Posterior cingulate gyrus (tissue), 11 donors: ENCODE results near the gene PRR7.
"Not testable (repeated sequence)": the region's sequence is repeated elsewhere in the genome, so short reads cannot be mapped to it uniquely, and the experiment has no call there.

ENCODE experiments used
- DNase-seq, 10 donors: peaks; one replicate each; pipeline versions ENCODE4 v3.0.0 to v3.0.0-alpha.2; 2020 to 2021; ENCODE audit warnings: mixed read lengths in 3 of 10
- intact Hi-C: fragments of 100-400 bp; cut with DNase I; formaldehyde crosslinking; loops from one replicate; pipeline ENCODE4 v1.15.1; 2023

PRR7 gene

DNA sequence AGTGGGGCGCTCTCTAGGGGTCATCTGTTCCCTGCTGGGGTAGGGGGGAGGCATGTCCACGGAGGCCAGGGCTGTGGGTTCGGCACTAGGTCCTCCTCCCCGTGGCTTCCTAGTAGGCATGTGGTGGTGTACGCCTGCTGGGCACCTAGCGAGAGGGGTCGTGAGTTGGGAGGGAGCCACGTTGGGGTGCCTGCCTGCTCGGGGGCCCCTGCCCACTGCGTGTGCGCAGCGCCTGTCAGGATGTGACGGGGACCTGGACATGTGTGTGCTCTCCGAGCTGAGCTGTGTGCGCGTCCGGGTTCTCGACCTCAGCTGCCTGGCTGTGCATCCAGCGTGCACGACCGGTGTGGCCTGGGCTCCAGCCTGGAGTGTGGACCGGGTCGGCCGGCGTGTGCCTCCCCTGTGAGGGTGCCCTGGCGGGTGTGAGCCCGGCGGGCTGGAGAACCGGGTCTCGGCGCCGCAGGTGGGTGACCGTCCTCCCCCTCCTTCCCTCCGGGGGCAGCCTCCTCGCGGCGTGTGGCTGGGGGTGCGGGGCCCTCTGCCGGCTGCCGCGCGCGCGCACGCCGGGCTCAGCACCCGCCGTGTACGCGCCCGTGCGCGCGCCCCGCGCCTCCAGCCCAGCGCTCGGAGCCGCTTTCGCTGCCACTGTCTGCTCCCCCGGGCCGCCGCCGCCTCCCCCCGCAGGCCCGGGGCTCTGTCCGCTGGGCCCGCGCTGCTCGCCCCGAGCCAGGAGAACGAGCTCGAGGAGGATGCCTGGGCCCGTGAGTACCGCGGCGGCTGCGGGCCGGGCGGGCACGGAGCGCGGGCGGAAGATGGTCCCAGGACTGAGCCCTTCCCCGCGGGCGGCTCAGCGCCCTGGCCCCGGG lies at the start of gene PRR7:
PRR7 (plus strand) TSS at position 615 of the 866 bp plus-strand sequence. CDS start 8,254 bp downstream, outside the sequence.
- DNase-seq = peak in 9 of 10 donors; percentile 59 to 97 (median 76)
- intact Hi-C loops = loop anchor here (2.0 to 5.0 kb wide), 2 partner anchors 44 to 314 kb away; partner anchors contain the start of gene NSD1

GRCh38 chr5:177397875-177398390 lies 48.7 kb upstream of the PRR7 start:
- DNase-seq = no peak
- intact Hi-C loops = no loop called here

DNA sequence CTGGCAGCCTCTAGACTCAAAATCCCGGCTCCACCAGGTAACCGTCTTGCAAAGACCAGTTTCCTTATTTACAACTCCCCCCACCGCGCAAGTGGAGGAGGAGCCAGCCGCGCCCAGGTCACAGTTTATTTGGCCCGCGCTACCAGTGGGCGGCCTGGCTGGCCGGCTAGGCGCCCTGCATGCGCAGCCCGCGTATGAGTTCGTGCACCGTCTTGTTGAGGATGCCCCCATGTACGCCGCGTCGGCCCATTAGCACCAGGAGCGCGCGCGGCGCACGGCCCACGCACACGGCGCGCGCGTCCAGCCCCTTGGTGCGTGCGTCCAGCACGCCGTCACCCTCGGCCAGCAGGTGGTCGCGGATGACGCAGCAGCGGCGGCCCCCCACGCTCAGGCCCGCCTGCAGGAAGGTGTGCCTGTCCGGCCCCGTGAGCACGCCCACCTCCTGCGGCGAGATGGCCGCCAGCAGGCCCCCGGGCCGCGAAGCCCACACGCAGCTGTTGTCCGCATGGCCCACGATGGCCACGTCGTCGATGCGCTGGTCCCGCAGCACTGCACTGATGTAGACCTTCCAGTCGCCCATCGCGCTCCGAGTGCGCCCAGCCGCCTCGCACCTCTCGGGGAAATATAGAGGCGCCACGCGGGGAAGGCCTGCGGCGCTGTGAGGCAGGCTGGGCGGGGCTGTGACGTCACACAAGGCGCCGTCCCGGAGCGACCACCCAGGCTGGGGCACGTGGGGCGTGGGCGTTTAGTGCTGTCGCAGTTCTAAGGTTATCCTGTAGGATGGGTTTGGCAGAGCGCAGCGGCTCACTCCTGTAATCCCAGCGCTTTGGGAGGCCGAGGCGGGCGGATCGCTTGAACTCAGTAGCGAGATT lies 46.4 kb upstream of the PRR7 start, which contains the start of gene PFN3:
PFN3 (minus strand) TSS at position 665 of the 872 bp plus-strand sequence; CDS start at position 580, 85 bp downstream.
- intact Hi-C loops = loop anchor here (5.0 kb wide), 1 partner anchor 97 kb away; the partner anchor contains the start of gene PDLIM7
- DNase-seq = peak in 2 of 10 donors; percentile 76 to 79

DNA sequence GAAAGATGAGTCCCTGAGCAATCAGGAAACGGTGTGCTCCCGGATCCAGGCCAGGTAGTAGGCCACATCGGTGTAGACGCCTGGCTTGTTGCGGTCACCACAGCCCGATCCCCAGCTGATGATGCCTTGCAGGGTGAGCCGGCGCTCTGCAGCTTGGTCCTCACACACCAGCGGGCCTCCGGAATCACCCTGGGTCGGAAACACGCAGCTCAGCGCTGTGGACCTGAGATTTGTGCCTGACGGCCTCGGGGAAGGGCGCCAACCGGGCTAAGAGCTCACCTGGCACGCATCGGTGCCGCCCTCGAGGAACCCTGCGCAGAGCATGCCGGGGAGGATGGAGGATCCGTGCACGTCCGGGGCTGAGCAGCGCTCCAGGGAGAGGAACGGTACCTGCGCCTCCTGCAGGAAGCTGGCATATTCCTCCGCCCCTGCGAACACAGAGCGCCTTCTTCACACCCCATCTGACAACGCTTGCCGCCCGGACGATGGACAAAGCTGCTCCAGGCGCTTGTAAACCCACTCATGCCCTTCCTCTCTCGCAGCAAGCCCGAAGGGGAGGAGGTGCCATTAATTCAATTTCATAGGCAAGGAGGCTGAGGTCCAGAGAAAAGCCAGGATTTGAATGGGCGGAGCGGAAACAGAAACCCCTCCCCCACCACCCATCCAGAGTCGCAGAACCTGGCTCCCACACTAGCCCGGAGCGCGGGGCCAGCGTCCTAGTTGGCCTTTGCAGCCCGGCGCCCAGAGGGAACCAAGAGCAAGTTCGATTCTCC lies 44.2 kb upstream of the PRR7 start:
- intact Hi-C loops = loop anchor here (2.0 to 5.0 kb wide), 2 partner anchors 44 to 95 kb away; partner anchors contain the start of genes PDLIM7 and PRR7
- DNase-seq = peak in 9 of 10 donors; percentile 23 to 94 (median 64)

- peak in 3 of 10 donors; percentile 35 to 82 (median 76) for DNase-seq
- intact Hi-C loops = loop anchor here (2.0 to 5.0 kb wide), 2 partner anchors 44 to 94 kb away; partner anchors contain the start of genes PDLIM7 and PRR7
Measured at GRCh38 chr5:177403102-177403791, 43.4 kb upstream of the PRR7 start.

DNA sequence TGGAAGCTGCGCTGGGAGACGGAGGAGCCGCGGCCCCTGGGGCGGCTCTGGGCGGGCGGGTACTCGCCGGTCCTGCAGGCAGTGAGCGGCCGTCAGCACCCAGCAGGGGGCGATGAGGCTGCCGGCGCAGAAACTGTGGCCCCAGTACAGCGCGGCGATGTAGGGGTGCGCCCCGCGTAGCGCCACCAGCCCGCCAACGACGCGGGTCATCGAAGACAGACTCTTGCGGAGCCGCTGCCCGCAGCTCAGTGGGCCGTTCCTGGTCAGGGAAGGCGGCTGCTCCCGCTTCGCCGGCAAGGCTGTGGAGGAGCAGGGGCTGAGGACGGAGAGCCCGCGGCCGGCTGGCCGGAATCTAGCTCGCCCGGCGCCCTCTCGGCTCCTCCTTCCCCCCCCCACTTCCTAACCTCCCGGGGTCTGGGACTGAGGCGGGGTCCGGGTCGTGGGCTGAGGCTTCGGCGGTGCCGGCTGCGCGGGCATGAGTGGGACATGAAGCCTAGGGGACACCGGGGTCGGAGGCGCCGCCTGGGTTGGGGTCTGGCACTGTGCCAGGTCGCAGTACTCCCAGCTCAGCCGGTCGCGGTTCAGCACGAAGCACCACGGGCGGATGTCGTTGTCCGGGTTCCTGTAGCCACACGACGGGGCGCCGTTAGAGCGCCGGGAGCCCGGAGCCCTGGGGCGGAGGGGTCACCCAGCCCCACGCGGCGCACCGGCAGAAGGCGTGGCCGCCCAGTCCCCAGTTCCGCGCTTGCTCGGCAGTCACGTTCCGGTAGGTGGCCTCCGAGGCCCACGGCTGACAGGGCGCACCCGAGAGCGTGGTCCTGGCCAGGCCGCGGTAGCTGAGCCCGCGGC lies 42.6 kb upstream of the PRR7 start:
- DNase-seq = peak; percentile 59 to 96 (median 76)
- intact Hi-C loops = loop anchor here (1.0 to 5.0 kb wide), 4 partner anchors 23 to 93 kb away; partner anchors contain the start of genes GRK6, PDLIM7 and PRR7

DNA sequence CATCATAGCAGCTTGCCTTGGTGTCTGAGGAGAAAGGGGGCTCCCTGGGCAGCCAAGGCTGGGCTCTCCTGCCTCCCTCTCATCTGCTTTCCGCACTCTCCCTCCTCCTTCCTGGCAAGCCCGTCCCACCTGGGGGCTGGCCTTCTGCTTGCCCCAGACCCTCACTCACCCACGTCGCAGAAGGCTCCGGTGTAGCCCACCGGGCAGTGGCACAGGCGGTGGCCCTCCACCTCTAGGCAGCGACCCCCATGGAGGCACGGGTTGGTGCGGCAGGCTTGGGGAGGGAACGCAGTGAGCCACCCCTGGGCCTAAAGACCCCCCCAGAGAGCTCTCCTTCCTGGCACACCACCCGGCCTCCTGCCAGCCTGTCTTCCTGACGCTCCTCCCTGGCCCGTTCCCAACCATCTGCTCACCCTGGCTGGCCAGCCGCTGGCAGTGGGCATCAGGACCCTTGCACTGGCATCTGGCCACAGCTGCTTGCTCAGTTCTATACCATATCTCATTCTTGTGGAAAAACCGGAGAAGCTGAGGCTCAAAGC lies 41.9 kb upstream of the PRR7 start:
- intact Hi-C loops = loop anchor here (1.0 to 5.0 kb wide), 3 partner anchors 22 to 93 kb away; partner anchors contain the start of genes GRK6 and PDLIM7
- DNase-seq = peak in 1 of 10 donors; percentile 81

DNA sequence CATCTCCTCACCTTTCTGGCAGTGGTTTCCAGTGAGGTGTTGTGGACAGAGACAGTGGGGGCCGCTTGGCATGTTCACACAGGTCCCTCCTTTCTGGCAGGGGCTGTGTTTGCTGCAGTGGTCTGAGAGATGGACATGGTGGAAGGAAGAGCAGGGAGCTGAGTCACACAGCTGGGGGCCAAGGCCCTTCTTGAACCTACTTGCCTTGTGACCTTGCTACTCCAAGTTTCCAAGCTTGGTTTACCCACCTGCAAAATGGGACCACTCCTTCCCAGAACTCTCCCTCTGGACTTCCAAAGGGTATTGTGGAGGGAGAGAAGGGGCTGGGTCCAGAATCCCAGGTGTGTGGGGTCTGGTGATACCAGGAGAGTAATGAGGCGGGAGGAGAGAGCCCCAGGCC lies 41.3 kb upstream of the PRR7 start:
- DNase-seq = no peak
- intact Hi-C loops = loop anchor here (2.0 kb wide), 1 partner anchor 21 kb away; the partner anchor contains the start of gene GRK6

- peak in 1 of 10 donors; percentile 80 for DNase-seq
- intact Hi-C loops = loop anchor here (2.0 kb wide), 1 partner anchor 21 kb away; the partner anchor contains the start of gene GRK6
Measured at GRCh38 chr5:177405805-177406204, 40.8 kb upstream of the PRR7 start.

DNA sequence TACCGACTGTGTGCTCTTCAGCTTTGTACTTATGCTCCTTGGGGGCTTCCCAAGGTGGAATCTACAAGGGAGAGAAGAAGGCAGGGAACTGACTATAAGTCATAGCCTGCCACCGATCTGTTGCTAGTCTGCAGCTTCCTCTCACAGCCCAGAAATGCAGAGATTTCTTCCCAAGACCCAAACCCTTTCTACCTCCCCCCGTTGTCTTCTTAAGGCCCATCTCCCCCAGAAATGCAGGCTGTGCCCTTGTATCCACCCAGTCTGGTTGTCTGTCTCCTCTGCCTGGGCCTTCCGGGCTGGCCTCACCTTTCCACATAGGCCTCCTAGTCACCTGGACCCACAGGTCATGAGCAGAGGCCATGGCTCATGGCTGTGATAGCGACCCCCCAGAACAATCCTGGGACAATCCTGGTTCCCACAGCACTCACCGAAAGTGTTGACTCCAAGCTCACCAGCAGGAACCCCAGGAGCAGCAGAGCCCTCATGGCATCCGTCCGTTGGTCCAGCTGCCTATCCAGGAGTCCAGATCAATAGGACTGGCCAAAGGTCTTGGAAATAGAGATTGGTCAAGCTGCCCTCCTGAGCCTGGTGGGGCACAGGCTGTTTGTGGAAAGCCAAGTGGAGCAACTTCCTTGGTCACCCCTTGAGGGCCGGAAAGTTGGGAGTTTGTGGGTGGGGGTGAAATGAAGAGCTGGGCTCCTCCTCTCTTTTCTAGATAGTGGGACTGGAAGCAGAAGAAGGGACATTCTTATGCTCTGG lies 37.4 kb upstream of the PRR7 start, which contains the start of gene F12:
F12 (minus strand) TSS at position 522 of the 759 bp plus-strand sequence; CDS start at position 485, 37 bp downstream.
- peak in 1 of 10 donors; percentile 77 for DNase-seq
- intact Hi-C loops = no loop called here

GRCh38 chr5:177410575-177410974 lies 36.0 kb upstream of the PRR7 start:
- intact Hi-C loops = no loop called here
- DNase-seq = no peak

DNA sequence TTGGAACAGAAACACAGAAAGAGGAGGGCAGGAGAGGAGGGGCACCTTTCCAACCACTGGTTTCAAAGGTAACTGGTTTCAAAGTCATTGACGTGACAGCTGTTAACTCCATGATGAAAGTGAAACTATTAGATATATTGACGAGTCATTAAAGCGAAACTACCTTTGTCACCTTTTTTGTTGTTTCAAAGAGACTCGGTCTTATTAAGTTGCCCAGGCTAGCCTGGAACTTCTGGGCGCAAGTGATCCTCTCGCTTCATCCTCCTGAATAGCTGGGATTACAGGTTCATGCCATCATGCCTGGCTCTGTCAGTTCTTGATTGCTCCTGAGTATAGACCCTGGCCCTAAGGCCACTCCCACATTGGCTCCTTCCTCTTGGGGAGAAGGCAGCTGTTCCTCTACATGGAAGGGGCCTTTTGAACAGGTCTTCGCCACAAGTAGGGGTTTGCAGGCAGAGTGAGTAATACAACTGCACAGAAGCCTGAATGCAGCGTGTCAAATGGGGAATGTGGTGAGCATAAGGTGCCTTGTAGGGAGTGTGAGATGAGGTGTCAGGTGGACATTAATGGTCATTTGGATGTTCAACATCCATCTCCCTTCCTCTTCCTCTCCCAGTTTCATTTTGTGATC lies 33.9 kb upstream of the PRR7 start:
- intact Hi-C loops = no loop called here
- no peak for DNase-seq

- DNase-seq = no peak
- intact Hi-C loops = no loop called here
Measured at GRCh38 chr5:177414481-177414880, 32.1 kb upstream of the PRR7 start.

DNA sequence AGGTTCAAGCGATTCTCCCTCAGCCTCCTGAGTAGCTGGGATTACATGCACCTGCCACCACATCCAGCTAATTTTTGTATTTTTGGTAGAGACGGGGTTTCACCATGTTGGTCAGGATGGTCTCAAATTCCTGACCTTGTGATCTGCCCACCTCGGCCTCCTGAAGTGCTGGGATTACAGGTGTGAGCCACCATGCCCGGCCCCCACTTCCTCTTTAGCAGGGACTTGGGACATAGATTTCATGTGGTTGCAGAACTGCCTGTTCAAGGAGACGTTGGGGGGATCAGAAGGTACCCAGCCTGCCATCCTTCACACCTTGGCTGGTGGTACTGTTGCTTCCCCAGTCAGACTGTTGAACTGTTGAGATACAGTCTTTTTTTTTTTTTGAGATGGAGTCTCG lies 29.5 kb upstream of the PRR7 start:
- DNase-seq, intact Hi-C loops: not testable (repeated sequence)

DNA sequence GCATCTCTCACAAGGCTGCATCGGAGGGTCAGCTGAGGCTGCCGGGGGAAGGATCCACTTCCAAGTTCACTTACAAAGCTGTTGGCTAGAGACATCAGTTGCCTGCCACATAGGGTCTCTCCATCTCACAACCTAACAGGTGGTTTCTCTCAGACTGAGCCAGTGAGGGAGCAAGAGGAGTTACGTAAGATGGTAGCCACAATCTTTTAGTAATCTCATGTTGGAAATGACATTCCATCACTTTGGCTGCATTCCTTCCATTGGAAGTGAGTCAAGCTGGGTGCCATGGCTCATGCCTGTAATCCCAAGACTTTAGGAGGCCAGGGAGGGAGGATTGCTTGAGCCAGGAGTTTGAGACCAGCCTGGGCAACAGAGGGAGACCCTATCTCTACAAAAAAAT lies 27.6 kb upstream of the PRR7 start:
- intact Hi-C loops = no loop called here
- DNase-seq = no peak

DNA sequence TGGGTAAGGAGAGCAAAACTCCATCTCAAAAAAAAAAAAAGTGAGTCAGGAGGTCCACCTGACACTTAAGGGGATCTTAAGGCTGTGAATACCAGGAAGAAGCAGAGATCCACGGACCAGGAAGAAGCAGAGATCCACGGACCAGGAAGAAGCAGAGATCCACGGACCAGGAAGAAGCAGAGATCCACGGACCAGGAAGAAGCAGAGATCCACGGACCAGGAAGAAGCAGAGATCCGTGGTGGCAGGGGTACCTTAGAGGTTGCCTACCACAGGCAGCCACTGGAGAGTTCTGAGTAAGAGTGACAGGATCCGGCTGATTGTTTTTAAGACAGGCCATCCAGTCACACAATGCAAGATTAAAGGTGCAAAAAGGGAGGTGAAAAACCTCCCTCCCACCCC lies 26.1 kb upstream of the PRR7 start:
- intact Hi-C loops, DNase-seq: not testable (repeated sequence)
